Measurements from ENCODE around the gene CATSPER4.

Gene CATSPER4

GRCh38 chr1:26190373-26190987 lies at the start of gene CATSPER4:
Gene CATSPER4, plus strand, starts transcription at chr1:26190602. Its CDS starts 26 bp downstream, at chr1:26190628.
- DNase-seq, result no peak

DNA sequence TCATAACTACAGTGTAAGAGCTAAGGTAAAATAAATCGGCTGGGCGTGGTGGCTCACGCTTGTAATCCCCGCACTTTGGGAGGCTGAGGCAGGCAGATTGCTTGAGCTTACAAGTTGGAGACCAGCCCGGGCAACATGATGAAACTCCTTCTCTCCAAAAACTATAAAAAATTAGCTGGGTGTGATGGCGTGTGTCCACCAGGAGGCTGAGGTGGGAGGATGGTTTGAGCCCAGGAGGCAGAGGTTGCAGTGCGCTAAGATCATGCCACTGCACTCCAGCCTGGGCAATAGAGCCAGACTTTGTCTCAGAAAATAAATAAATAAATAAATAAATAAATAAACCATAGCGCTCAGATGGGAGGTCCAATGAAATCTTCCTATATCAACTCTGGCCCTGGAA lies 48.2 kb upstream of the CATSPER4 start:
- no peak for DNase-seq

- peak; percentile 70 for DNase-seq
Observed at GRCh38 chr1:26145041-26145959, 45.1 kb upstream of the CATSPER4 start.

DNA sequence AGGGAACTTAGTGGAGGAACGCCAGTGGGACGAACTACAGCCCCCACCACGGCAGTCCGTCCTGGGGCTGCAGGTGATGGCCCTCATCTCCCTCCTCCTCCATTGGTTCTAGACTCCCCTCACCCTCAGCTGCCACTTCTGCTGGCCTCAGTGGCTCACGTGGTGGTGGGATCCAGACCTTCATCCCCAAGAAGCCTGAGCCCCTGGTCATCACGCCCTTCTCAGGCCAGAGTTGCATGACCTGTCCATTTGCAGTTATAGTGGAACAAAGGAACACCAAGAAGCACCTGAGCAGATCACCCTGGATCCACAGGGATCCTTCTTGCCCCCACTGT lies 44.5 kb upstream of the CATSPER4 start:
- DNase-seq, result no peak

- no peak for DNase-seq
Observed at GRCh38 chr1:26148887-26149286, 41.5 kb upstream of the CATSPER4 start.

- no peak for DNase-seq
Observed at GRCh38 chr1:26153966-26154532, 36.4 kb upstream of the CATSPER4 start.

DNA sequence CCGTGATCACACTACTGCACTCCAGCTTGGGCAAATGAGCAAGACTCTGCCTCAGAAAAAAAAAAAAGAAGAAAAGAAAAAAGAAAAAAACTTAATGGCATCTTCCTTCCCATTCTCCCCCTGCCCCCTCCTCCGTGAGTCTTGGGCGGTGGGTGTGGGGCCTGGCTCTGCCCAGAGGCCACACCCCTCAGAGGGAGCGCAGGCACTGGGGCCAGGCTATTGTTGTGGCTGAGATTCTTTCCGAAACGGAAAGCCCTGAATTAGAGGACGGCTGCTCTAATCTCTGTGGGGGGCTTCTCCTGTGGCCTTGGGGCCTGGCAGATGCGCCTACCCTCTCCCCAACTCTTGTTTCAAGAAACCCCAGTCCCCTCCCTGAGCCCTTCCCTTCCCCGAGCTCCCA lies 35.7 kb upstream of the CATSPER4 start:
- DNase-seq, result no peak

GRCh38 chr1:26155370-26156284 lies 34.8 kb upstream of the CATSPER4 start:
- no peak for DNase-seq

GRCh38 chr1:26156285-26157038 lies 33.9 kb upstream of the CATSPER4 start:
- no peak for DNase-seq

DNA sequence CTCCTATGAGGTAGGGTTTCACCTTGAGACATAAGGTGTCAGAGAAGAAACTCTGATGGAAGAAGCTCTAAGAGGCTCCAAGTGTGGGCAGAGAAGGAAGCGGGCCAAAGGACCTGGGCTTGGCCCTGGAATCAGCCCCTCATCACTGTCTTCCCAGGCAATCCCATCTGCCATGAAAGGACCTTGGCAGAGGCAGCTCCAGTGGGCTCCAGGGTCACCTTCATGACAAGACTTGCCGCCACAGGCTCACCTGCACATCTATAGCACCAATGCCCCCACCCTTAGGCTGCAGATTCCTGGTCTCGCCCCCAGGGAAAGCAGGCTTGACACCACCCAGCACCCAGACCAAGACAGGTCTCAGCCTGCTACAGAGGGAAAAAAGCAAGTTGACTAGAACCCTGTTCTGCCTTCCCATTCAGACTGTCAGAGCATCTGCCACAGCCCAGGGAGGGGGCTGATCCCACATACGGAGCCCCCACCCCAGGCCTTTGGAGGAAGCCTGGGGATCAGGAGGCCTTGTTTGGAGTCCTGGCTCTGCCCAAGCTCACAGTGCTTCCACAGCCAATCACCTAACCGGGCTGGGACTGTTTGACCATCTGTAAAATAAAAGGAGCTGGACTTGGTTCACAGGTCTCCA lies 32.0 kb upstream of the CATSPER4 start:
- no peak for DNase-seq

DNA sequence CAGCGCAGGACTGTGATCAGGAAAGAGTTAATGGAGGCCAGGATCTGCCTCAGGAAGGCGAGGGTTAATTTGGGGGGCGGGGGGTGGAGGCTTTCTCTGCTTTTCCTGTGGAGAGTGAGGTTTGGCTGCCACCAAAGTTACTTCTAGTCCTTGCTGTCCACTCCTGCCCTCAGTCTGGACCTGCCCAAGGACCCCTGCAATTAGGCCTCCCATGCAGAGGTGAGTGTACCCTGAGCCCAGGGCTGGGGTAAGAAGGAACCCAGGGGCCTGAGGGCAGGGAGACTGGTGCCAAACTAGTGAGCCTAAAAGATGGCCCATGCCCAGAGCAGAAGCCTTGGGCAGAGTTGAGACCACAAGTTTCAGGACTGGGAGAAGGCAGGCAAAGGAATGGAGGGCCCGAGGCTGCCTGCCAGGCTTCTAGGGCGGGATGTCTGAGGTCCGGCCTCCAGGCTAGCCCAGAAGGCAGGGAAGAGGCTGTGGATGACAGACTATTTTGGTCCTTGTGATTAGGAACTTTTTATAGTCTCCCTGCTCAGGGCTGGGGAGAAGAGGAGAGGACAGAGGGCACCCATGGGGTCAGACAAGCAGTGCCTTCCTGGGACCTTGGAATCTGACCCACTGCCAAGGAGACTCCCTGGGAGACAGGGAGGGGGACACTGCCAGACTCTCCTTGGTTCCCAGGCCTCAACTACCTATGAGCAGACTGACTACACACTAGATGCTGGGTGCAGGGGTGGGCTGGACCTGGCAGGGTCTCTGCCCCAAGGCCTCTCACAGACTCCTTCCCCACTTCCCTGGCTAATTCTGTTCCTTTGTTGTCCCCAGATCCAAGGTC lies 31.3 kb upstream of the CATSPER4 start, which contains the start of gene FAM110D:
FAM110D (plus strand) TSS at position 172 of the 835 bp plus-strand sequence. CDS start 2,213 bp downstream, outside the sequence.
- DNase-seq, result no peak

DNA sequence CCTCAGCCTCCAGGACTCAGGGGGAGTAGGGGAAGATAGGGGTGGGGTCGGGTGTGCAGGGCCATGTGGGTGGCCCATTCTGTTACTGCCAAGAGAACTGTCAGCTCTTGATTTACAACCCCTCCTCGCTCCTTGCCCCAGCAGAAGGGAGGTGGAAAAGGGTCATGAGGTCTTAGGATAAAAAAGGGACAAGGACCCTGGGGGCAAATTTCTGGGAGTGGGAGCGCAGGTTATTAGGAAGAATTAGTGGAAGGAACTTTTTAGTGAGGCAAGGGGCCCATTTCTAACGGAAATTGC lies 30.7 kb upstream of the CATSPER4 start:
- no peak for DNase-seq

DNA sequence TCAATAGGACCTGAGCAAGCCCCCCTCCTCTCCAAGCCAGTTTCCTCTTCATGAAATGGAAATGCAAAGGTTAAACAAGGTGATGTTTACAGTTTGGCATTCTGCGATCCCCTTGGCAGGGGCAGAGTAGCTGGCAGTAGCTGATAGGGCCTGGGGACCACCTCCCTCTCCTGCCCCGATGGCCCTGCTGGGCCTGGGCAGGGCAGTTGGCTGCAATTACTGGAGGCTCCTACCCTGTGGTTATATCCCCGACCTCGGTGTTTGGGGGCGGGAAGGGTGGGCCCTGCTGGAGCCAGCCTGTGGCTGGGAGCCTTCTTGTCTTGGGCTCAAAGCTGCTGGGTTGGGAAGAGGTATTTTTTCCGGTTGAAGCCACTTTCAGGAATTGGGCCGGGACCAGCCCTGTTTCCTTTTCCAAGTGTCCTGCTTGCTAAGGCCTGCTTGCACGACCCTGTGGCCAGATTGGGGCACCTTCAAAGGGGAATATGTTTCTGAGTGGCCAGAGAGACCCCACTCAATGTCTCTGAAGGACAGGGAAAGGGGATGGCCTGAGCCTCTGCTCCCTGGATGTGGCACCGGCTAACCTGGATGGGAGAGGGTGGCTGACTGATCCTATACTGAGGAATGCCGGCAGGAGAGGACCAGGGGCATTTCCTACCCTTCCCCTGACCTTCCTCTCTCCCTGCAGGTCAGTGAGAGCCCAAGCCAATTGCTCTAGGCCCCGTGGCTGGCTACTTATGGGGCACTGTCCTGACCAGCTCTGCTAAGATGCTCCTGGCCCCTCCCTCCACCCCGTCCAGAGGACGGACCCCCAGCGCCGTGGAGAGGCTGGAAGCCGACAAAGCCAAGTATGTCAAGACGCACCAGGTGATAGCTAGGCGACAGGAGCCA lies 29.6 kb upstream of the CATSPER4 start:
- DNase-seq, result no peak

GRCh38 chr1:26161415-26162219 lies 28.8 kb upstream of the CATSPER4 start:
- peak; percentile 22 for DNase-seq

DNA sequence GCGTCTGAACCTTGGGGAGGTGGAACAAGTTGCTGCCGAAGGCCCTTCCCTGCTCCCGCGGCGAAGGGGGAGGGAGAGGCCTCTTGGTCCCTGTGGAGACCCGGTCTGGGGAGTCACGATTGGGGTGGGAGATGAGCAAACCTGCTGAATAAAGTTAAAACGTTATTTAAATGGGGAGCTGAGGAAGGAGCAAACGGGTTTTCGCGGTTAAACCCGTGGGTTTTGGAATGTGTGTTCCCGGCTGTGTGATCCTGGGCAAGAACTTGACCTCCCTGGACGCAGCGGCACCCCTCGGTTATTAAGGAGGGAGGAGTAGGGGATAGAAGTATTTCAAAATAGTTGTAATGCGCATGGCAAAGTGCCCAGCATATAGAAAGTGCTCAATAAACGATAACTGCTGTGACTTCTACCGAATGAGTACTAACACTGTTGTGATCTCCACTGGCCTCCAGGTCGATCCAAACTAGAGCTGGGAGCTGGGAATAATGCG lies 28.1 kb upstream of the CATSPER4 start:
- no peak for DNase-seq

DNA sequence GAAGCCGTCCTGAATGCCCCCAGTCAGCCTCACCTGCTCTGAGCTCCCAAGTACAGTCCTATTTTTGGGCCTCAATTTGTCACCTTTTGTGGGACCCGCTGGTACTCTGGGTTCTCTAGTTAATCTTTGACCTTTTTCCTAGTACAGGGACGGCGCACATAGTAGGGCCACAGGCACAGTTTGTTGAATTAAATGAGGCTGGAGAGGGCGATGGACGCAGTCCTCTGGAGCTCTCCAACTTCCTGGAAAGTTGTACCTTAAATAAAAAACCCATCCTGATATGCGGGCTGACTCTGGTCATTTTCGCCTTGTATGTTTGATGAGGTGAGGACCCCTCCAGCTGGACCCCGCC lies 26.7 kb upstream of the CATSPER4 start:
- DNase-seq, result no peak

DNA sequence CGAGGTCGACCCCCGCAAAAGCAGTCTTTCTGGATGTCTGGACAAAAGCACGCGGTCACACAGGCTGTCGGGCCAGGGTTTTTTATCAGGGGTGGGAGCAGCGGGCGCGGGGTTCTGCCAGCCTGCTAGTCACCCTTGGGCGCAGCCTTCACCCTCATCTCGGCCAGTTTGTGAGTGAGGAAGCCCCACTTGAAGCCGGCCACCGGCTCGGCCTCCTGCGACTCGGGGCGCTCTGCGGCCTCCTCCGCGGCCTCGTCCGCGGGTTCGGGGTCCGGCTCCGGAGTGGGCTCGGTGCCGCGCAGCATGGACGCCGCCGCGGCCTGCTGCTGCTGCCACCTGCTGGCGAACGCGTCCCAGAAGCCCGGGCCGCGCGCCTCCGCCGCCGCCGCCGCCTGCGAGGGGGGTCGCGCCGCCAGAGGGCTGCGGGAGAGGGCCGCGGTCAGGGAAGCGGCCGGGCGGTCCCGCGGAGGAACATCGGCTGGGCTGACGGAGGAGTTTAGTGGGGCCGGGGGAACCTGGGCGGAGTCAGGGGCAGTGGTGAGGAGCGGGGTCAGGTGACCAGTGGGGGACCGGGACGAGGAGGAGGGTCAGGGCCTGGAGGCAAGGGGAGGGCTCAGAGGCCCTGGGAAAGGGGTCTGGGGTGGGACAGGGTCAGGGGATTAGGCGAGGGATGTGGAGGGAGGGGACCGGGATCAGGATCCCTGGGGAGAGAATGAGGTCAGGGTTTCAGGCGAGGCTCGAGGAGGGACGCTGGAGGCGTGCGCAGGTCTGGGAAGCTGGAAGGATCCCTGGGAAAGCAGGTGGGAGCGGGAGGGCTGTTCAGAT lies 26.2 kb upstream of the CATSPER4 start:
- peak; percentile 27 for DNase-seq

Measured in CD4-positive, alpha-beta T cell treated with Interferon gamma for 1 hour (primary cell).